ENCODE results near the gene TRAF3.
A peak's percentile ranks its signal among the peaks of the same experiment; 100 is the strongest.
"Not testable (repeated sequence)": the region's sequence is repeated elsewhere in the genome, so short reads cannot be mapped to it uniquely, and the experiment has no call there.

TRAF3 gene

GRCh38 chr14:102817942-102818940 is 41.0 kb downstream of the TRAF3 start:
- no peaks in the 10 kb centered on the region for H3K27me3 ChIP-seq (replicated peaks)
- H3K36me3 ChIP-seq (replicated peaks), result no peaks in the 10 kb centered on the region
- no peak overlapping the region for H3K27ac ChIP-seq
- no peak overlapping the region for H3K4me3 ChIP-seq (ENCODE audit: low read depth, low read length)
- in situ Hi-C loops (cut with HindIII; ENCODE audit: low pct_ligation_motif_present, low sequenced_read_pairs), result no loop called here
- DNase-seq, result no peak
- TF ChIP-seq, protein P1, sequence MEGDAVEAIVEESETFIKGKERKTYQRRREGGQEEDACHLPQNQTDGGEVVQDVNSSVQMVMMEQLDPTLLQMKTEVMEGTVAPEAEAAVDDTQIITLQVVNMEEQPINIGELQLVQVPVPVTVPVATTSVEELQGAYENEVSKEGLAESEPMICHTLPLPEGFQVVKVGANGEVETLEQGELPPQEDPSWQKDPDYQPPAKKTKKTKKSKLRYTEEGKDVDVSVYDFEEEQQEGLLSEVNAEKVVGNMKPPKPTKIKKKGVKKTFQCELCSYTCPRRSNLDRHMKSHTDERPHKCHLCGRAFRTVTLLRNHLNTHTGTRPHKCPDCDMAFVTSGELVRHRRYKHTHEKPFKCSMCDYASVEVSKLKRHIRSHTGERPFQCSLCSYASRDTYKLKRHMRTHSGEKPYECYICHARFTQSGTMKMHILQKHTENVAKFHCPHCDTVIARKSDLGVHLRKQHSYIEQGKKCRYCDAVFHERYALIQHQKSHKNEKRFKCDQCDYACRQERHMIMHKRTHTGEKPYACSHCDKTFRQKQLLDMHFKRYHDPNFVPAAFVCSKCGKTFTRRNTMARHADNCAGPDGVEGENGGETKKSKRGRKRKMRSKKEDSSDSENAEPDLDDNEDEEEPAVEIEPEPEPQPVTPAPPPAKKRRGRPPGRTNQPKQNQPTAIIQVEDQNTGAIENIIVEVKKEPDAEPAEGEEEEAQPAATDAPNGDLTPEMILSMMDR (IDR thresholded peaks at IDR 0.05; ENCODE audit: low read depth, low read length, missing control alignments), result no peak

GRCh38 chr14:102819176-102819628 is 42.0 kb downstream of the TRAF3 start:
- no peak overlapping the region for H3K27ac ChIP-seq
- TF ChIP-seq, protein P1 (IDR thresholded peaks at IDR 0.05; ENCODE audit: low read depth, low read length, missing control alignments), result no peak
- in situ Hi-C loops (cut with HindIII; ENCODE audit: low pct_ligation_motif_present, low sequenced_read_pairs), result no loop called here
- no peaks in the 10 kb centered on the region for H3K27me3 ChIP-seq (replicated peaks)
- no peak overlapping the region for H3K4me3 ChIP-seq (ENCODE audit: low read depth, low read length)
- no peaks in the 10 kb centered on the region for H3K36me3 ChIP-seq (replicated peaks)
- no peak for DNase-seq

GRCh38 chr14:102819747-102820330 is 42.6 kb downstream of the TRAF3 start:
- Histone ChIP-seq H3K27me3 (replicated peaks) (no peaks in the 10 kb centered on the region), H3K4me3 (ENCODE audit: low read depth, low read length) (no peak overlapping the region), H3K36me3 (replicated peaks) (no peaks in the 10 kb centered on the region), H3K27ac (no peak overlapping the region)
- in situ Hi-C loops (cut with HindIII; ENCODE audit: low pct_ligation_motif_present, low sequenced_read_pairs), result no loop called here
- DNase-seq, result peak; percentile 12
- TF ChIP-seq, protein P1 (IDR thresholded peaks at IDR 0.05; ENCODE audit: low read depth, low read length, missing control alignments), result no peak

- no peak for DNase-seq
- no peaks in the 10 kb centered on the region for H3K27me3 ChIP-seq (replicated peaks)
- no peak overlapping the region for H3K27ac ChIP-seq
- no peaks in the 10 kb centered on the region for H3K36me3 ChIP-seq (replicated peaks)
- in situ Hi-C loops (cut with HindIII; ENCODE audit: low pct_ligation_motif_present, low sequenced_read_pairs), result no loop called here
- TF ChIP-seq, protein P1 (IDR thresholded peaks at IDR 0.05; ENCODE audit: low read depth, low read length, missing control alignments), result no peak
- no peak overlapping the region for H3K4me3 ChIP-seq (ENCODE audit: low read depth, low read length)
Observed at GRCh38 chr14:102821252-102821651, 44.0 kb downstream of the TRAF3 start.

DNA sequence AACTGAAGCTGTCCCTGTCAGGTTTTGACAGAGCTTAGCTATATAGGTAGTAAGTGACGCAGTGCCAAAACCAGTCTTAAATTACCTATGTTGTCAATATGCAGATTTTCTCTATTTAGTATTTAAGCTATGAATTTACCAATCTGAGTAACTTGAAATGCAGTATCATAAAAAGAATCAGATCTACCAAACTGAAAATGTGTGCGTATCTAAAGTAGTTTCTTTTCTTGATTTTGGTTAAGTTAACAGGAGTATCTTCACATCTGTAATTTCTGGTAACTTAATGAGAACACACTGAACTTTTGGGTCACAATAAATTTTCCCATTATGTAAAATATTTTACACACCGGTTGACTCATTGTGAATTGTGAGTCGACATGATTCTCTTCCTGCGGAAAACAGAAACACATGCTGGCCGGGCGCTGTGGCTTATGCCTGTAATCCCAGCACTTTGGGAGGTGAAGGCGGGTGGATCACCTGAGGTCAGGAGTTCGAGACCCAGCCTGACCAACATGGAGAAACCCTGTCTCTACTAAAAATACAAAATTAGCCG is 45.1 kb downstream of the TRAF3 start:
- DNase-seq, result no peak
- no peak overlapping the region for H3K4me3 ChIP-seq (ENCODE audit: low read depth, low read length)
- TF ChIP-seq, protein P1 (IDR thresholded peaks at IDR 0.05; ENCODE audit: low read depth, low read length, missing control alignments), result no peak
- H3K27me3 ChIP-seq (replicated peaks), result no peaks in the 10 kb centered on the region
- in situ Hi-C loops (cut with HindIII; ENCODE audit: low pct_ligation_motif_present, low sequenced_read_pairs), result no loop called here
- H3K27ac ChIP-seq, result no peak overlapping the region
- no peaks in the 10 kb centered on the region for H3K36me3 ChIP-seq (replicated peaks)

DNA sequence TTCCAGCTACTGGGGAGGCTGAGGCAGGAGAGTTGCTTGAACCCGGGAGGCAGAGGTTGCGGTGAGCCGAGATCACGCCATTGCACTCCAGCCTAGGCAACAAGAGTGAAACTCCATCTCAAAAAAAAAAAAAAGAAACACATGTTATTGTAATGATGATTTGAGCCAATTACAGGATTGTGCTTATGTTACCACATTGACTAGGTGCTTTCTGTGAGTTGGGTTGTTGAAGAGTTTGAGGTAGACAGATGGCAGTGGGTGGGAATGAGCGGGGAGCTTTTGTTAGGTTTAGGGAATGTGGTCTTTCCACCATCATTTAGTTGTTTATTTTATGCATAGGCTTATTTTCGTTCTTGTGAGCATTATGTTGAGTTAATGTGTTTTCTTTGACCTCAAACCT is 45.6 kb downstream of the TRAF3 start:
- in situ Hi-C loops (cut with HindIII; ENCODE audit: low pct_ligation_motif_present, low sequenced_read_pairs); H3K27me3 ChIP-seq (replicated peaks); H3K36me3 ChIP-seq (replicated peaks); H3K4me3 ChIP-seq (ENCODE audit: low read depth, low read length); DNase-seq; H3K27ac ChIP-seq: not testable (repeated sequence)
